ENCODE measurements around the gene LRRC75B. TPM values are rescaled to one million over a fixed set of nuclear protein-coding genes. Genes with fewer than 3 reads are reported as not detected.

The LRRC75B gene
- total RNA-seq, 1 experiment from 2014 or later, result 7.9 TPM

GRCh38 chr22:24592058-24592850 lies 619 bp downstream of the LRRC75B start:
- POLR2A ChIA-PET, result no interaction called here
- BruUV-seq (replicated peaks), result TSS peak; percentile 70
- peak overlapping the region; percentile 96 for H3K4me2 ChIP-seq (ENCODE audit: low read length)

GRCh38 chr22:24591286-24591830 lies 1.5 kb downstream of the LRRC75B start:
- no peaks in the 10 kb centered on the region for H3K27me3 ChIP-seq (ENCODE audit: insufficient read depth, low read length)
- H3K4me2 ChIP-seq (ENCODE audit: low read length), result peak overlapping the region; percentile 96; the same call in 1 of the 2 replicates
- no peaks in the 10 kb centered on the region for H3K36me3 ChIP-seq (ENCODE audit: control insufficient read depth in 1 of 2, insufficient read depth in 2 of 2, low read length in 2 of 2)
- no peak overlapping the region for H3K27ac ChIP-seq (ENCODE audit: low read depth, low read length)
- H2AFZ ChIP-seq (ENCODE audit: low read depth, low read length, poor library complexity, severe bottlenecking), result no peak overlapping the region
- no TSS peak for BruUV-seq (replicated peaks)
- H4K20me1 ChIP-seq (ENCODE audit: insufficient read depth), result no peaks in the 10 kb centered on the region
- ChIA-PET RAD21 (ENCODE audit: low non-redundant PET in 1 of 2, low total read pairs in 2 of 2, uncharacterized antibody in 2 of 2, unreplicated experiment in 2 of 2) (no interaction called here), POLR2A (no interaction called here), CTCF (no interaction called here)
- intact Hi-C loops (cut with micrococcal nuclease), result no loop called here
- H3K4me3 ChIP-seq (replicated peaks in 1 of 2; ENCODE audit: low read depth in 1 of 2, low read length in 2 of 2), result no peak overlapping the region
- no peak for ATAC-seq
- no peak for DNase-seq (ENCODE audit: low read depth, low spot score)
- H3K9ac ChIP-seq (ENCODE audit: low read length), result no peak overlapping the region
- TF ChIP-seq ELF1 (IDR thresholded peaks at IDR 0.05; ENCODE audit: borderline replicate concordance, low read depth) (no peak), EZH2phosphoT487 (IDR thresholded peaks at IDR 0.05; ENCODE audit: borderline replicate concordance) (no peak), ZNF274 (IDR thresholded peaks at IDR 0.05; ENCODE audit: low read depth, low read length) (no peak), TCF7L2 (IDR thresholded peaks at IDR 0.05; ENCODE audit: borderline replicate concordance, extremely low read depth, insufficient read depth, insufficient read length) (no peak), JUND (IDR thresholded peaks at IDR 0.05) (no peak)
- H3K9me2 ChIP-seq (ENCODE audit: insufficient read depth), result no peaks in the 10 kb centered on the region
- no peaks in the 10 kb centered on the region for H3K9me3 ChIP-seq (ENCODE audit: control insufficient read depth in 1 of 2, insufficient read depth in 1 of 2, low read depth in 1 of 2, low read length in 2 of 2)
- no peaks in the 10 kb centered on the region for H3K79me2 ChIP-seq (ENCODE audit: insufficient read depth, low read length)
- peaks cover 8 to 20% of the 10 kb centered on the region in 2 experiments for H3K4me1 ChIP-seq (ENCODE audit: control insufficient read depth in 1 of 2, insufficient read depth in 2 of 2, low read length in 2 of 2)

More at GRCh38 chr22:24592058-24592850, 619 bp downstream of the LRRC75B start:
- H3K79me2 ChIP-seq (ENCODE audit: insufficient read depth, low read length), result no peaks in the 10 kb centered on the region
- no peaks in the 10 kb centered on the region for H3K9me2 ChIP-seq (ENCODE audit: insufficient read depth)
- peak; percentile 43 for ATAC-seq
- TF ChIP-seq RAD21 (IDR thresholded peaks at IDR 0.05; ENCODE audit: low read depth) (no peak), EGR1 (IDR thresholded peaks at IDR 0.05; ENCODE audit: low read depth) (peak; percentile 75)
- RAD21 ChIA-PET (ENCODE audit: low non-redundant PET in 1 of 2, low total read pairs in 2 of 2, uncharacterized antibody in 2 of 2, unreplicated experiment in 2 of 2), result no interaction called here
- peak overlapping the region; percentile 62 to 68 for H3K4me3 ChIP-seq (replicated peaks in 1 of 2; ENCODE audit: low read depth in 1 of 2, low read length in 2 of 2)
- no peaks in the 10 kb centered on the region for H3K27me3 ChIP-seq (ENCODE audit: insufficient read depth, low read length)
- H3K9ac ChIP-seq (ENCODE audit: low read length), result peak overlapping the region; percentile 73
- CTCF ChIA-PET, result no interaction called here
- H4K20me1 ChIP-seq (ENCODE audit: insufficient read depth), result no peaks in the 10 kb centered on the region
- H3K27ac ChIP-seq (ENCODE audit: low read depth, low read length), result peak overlapping the region; percentile 65; the same call in 1 of the 2 replicates
- H3K9me3 ChIP-seq (ENCODE audit: control insufficient read depth in 1 of 2, insufficient read depth in 1 of 2, low read depth in 1 of 2, low read length in 2 of 2), result no peaks in the 10 kb centered on the region
- H3K4me1 ChIP-seq (ENCODE audit: control insufficient read depth in 1 of 2, insufficient read depth in 2 of 2, low read length in 2 of 2), result peaks cover 8 to 20% of the 10 kb centered on the region in 2 experiments
- DNase-seq (ENCODE audit: low read depth, low spot score), result no peak
- H3K36me3 ChIP-seq (ENCODE audit: control insufficient read depth in 1 of 2, insufficient read depth in 2 of 2, low read length in 2 of 2), result no peaks in the 10 kb centered on the region
- intact Hi-C loops (cut with micrococcal nuclease), result no loop called here
- no peak overlapping the region for H2AFZ ChIP-seq (ENCODE audit: low read depth, low read length, poor library complexity, severe bottlenecking)
